Pancreas (tissue), 10 donors: Measurements from ENCODE around the gene MRAP2. TPM values are rescaled to one million over a fixed set of nuclear protein-coding genes. Genes with fewer than 3 reads are reported as not detected.

Experiments
- ATAC-seq, 4 donors: fragments of 200-7000 bp; cut with Tn5 transposase; one replicate each; pipeline versions ENCODE4 v1.8.0 to v1.9.1; 2020; ENCODE audit warnings: mild to moderate bottlenecking in 4 of 4, moderate library complexity in 4 of 4
- DNase-seq, 6 donors: peaks; one replicate each; pipeline ENCODE4 v3.0.0-alpha.2; 2020
- FAIRE-seq: peaks from 2 replicates; lab custom pipeline; 2012; peaks lifted over from hg19 to GRCh38; lab: Jason Lieb, UNC
- H3K27ac ChIP-seq, 4 donors: fragments of 200-600 bp; sonication (generic); 1 replicate in 3 of 4; 2 replicates in 1 of 4; pipeline versions ENCODE4 v1.5.0 to v1.8.0; 2020
- H3K27me3 ChIP-seq, 4 donors: fragments of 200-600 bp; one replicate each; pipeline ENCODE4 v1.8.0; 2021
- H3K36me3 ChIP-seq, 3 donors: fragments of 200-600 bp; sonication (generic) in 1 of 3; one replicate each; pipeline versions ENCODE4 v1.5.0 to v1.8.0; 2020 to 2021
- H3K4me1 ChIP-seq, 3 donors: fragments of 200-600 bp; one replicate each; pipeline ENCODE4 v1.8.0; 2021
- H3K4me3 ChIP-seq, 4 donors: fragments of 200-600 bp; sonication (generic) in 2 of 4; one replicate each; pipeline versions ENCODE4 v1.5.0 to v1.8.0; 2020 to 2021
- H3K9me3 ChIP-seq, 4 donors: fragments of 200-600 bp; one replicate each; pipeline ENCODE4 v1.8.0; 2021
- WGBS, 2 donors: extraction: QIAGEN DNeasy Blood & Tissue Kit; methylation state at CpG; one replicate each; pipeline ENCODE4 v1.1.7; 2013; 5-methylcytosine and 5-hydroxymethylcytosine counted together
- intact Hi-C, 3 donors: fragments of 100-400 bp; cut with DNase I; formaldehyde crosslinking; loops; one replicate each; pipeline versions ENCODE4 v1.11.1 to v1.14.2; 2022
- polyA plus RNA-seq, 2 donors: library from polyadenylated mRNA; stranded (reverse); fragments of 200-250 nt; gene quantifications; one replicate each; pipeline ENCODE4 v1.2.3, GENCODE V29; 2013
- total RNA-seq, 6 donors: library from RNA; stranded (reverse); fragmentation: NEBNext Ultra II Directional in 4 of 6; extraction: Animal tissue kit (Norgen Biotek cat#: 25700) in 4 of 6; gene quantifications; one replicate each; pipeline versions ENCODE4 v1.2.1 to v1.2.4, GENCODE V29; 2021 to 2023
- TF ChIP-seq, protein P1 (sequence below), 4 donors: fragments of 200-600 bp; sonication (generic) in 3 of 4; IDR thresholded peaks; one replicate each; pipeline versions ENCODE4 v1.5.0 to v1.8.0; 2021; ENCODE audit warnings: antibody characterized with exemption in 4 of 4
- donor health status: healthy with polysubstance abuse.
- donor health status: DM: no; HTN: no; CAD: no; lungs with moderate emphysema.
- donor health status: DM: no; HTN: no; CAD: no.
- donor health status: control.
- donor health status: control.
- donor health status: Bipolar disorder and iron deficiency.
- donor health status: DM: yes; HTN: yes; CAD: no.
- donor health status: DM: no; HTN: no; CAD: no.
- donor health status: DM: no; HTN: no; CAD: no.
- donor health status: DM: yes; HTN: yes; CAD: no.

The MRAP2 gene
- total and polyA plus RNA-seq, 8 donors: 0.88 to 20.2 (median 2.9) TPM

DNA sequence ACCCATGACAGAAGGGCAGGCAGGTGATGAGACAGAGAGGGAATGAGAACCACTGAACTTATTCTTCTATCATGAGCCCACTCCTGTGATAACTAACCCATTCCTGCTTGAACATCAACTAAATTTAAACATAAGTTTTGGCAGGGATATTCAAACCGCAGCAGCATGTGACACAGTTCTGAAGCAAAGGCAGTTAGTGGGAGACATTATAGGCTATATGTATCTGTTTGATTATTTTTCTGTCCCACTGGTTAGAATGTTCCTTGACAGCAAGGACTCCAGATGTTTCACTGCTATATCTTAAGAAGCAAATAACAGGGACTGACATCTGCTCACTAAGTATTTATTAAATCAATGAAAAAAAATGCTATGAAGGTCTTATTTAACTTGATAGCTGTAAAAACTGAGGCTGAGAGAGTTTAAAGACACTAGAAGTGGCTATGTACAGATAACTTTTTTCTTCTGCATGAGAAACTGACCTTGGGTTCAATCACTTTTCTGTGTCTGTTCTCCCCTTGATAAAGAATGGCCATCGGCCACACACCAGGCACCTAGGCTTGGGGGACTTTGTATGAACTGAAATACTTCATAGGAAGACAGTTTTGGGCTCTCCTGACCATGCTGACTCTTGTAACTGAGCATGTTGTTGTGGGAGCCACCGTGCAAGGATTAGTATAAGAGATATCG lies 102.9 kb downstream of the MRAP2 start:
- H3K4me3 ChIP-seq: no peak overlapping the region
- DNase-seq (no peak), ATAC-seq (no peak), FAIRE-seq (no peak)
- H3K27ac ChIP-seq: no peak overlapping the region
- no peaks in the 10 kb centered on the region for H3K4me1 ChIP-seq
- H3K9me3 ChIP-seq: no peaks in the 10 kb centered on the region
- H3K27me3 ChIP-seq: no peaks in the 10 kb centered on the region
- 88 to 97% methylated on average over 4 of the region's 4 CpGs for WGBS, 2 donors
- TF ChIP-seq, protein P1, sequence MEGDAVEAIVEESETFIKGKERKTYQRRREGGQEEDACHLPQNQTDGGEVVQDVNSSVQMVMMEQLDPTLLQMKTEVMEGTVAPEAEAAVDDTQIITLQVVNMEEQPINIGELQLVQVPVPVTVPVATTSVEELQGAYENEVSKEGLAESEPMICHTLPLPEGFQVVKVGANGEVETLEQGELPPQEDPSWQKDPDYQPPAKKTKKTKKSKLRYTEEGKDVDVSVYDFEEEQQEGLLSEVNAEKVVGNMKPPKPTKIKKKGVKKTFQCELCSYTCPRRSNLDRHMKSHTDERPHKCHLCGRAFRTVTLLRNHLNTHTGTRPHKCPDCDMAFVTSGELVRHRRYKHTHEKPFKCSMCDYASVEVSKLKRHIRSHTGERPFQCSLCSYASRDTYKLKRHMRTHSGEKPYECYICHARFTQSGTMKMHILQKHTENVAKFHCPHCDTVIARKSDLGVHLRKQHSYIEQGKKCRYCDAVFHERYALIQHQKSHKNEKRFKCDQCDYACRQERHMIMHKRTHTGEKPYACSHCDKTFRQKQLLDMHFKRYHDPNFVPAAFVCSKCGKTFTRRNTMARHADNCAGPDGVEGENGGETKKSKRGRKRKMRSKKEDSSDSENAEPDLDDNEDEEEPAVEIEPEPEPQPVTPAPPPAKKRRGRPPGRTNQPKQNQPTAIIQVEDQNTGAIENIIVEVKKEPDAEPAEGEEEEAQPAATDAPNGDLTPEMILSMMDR (IDR thresholded peaks at IDR 0.05): no peak
- peaks cover 0 to 3% (median 0%) of the 10 kb centered on the region in 3 donors for H3K36me3 ChIP-seq
- intact Hi-C loops: no loop called here

DNA sequence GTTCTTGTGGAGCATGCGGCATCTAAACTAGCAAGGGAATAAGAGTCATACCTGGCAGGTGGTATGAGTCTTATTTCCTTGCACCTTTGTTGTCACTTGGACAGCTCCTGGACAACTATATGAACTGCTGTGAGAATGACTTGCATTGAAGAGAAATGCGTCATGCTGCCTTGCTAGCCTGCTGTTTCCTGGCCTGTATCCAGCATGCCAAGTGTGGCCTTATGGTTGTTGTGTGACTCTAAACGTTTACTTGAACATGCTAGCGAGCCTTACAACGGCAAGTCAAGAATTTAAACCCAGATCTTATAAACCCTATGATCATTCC lies 103.4 kb downstream of the MRAP2 start:
- no peaks in the 10 kb centered on the region for H3K4me1 ChIP-seq
- intact Hi-C loops: no loop called here
- H3K27ac ChIP-seq: no peak overlapping the region
- FAIRE-seq: no peak
- TF ChIP-seq, protein P1 (IDR thresholded peaks at IDR 0.05): no peak
- ATAC-seq: no peak
- H3K27me3 ChIP-seq: no peaks in the 10 kb centered on the region
- no peak for DNase-seq
- 87 to 89% methylated on average over 5 of the region's 5 CpGs for WGBS, 2 donors
- no peaks in the 10 kb centered on the region for H3K9me3 ChIP-seq
- H3K36me3 ChIP-seq: peaks cover 0 to 3% (median 0%) of the 10 kb centered on the region in 3 donors
- H3K4me3 ChIP-seq: no peak overlapping the region

DNA sequence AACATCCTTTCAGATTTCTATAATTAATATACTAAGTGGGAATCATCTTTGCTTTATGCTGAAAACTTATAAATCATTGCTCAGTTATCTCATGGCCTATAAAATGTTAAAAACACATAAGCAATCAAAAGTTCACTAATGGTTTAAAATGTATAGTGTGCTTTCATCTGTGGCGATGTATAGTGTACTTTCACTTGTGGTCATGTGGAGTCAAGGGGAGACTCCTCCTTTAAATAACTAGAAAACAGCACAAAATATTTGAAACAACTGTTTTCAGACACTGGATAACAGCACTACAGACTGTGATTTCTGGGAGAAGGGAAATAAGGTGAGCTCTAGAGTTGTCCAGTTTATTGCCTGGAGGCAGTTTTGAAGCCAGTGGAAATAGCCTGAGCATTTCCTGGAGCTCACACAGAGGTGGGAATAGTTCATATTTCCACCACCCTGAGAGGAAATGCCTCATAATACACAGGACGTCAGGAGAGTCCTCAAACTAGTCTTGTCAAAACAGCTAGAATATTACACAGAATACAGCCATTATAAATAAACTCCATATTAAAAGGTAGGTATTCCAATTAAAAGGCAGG lies 104.5 kb downstream of the MRAP2 start:
- WGBS, 2 donors: 85 to 90% methylated on average over 2 of the region's 2 CpGs
- Histone ChIP-seq H3K27me3 (no peaks in the 10 kb centered on the region), H3K4me1 (no peaks in the 10 kb centered on the region), H3K27ac (no peak overlapping the region), H3K9me3 (no peaks in the 10 kb centered on the region), H3K36me3 (peaks cover 0 to 3% (median 0%) of the 10 kb centered on the region in 3 donors), H3K4me3 (no peak overlapping the region)
- intact Hi-C loops: no loop called here
- FAIRE-seq (no peak), ATAC-seq (no peak), DNase-seq (no peak)
- TF ChIP-seq, protein P1 (IDR thresholded peaks at IDR 0.05): no peak

DNA sequence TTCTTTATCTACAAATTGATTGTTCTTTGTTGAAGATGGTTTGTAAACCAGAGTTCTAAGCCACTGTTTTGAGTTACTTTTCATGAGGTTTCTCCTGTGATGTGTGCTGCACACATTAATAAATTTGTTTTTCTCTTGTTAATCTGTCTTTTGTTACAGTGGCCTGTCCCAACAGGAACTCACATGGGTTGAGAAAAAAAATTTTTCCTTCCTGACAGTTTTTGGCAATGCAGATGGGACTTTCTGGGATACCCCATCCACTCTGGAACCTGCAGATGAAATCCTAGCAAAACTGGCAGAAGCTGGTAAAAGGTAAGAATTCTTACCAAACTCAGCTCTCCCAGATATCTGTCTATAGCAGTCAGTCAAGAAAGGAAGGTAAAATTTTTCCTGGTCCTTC lies 105.7 kb downstream of the MRAP2 start:
- H3K9me3 ChIP-seq: no peaks in the 10 kb centered on the region
- no peak overlapping the region for H3K27ac ChIP-seq
- no peak overlapping the region for H3K4me3 ChIP-seq
- no peaks in the 10 kb centered on the region for H3K4me1 ChIP-seq
- no peak for DNase-seq
- no peaks in the 10 kb centered on the region for H3K27me3 ChIP-seq
- ATAC-seq: no peak
- TF ChIP-seq, protein P1 (IDR thresholded peaks at IDR 0.05): no peak
- H3K36me3 ChIP-seq: peaks cover 0 to 3% (median 0%) of the 10 kb centered on the region in 3 donors
- intact Hi-C loops: no loop called here
- FAIRE-seq: no peak

Other genes starting within 250 kb of the MRAP2 start
- under 1 TPM in 4 of 6 donors, not detected in 2; 0.22 to 0.89 (median 0.26) TPM for gene RIPPLY2, start 180.4 kb upstream of the MRAP2 start, total RNA-seq
- gene RIPPLY2, start 180.4 kb upstream of the MRAP2 start, polyA plus RNA-seq: 1 to 10 TPM; 2.6 to 9.4 TPM
- gene CYB5R4, start 174.1 kb upstream of the MRAP2 start, total RNA-seq: 10 to 100 TPM in 1 of 6 donors, 1 to 10 TPM in 5; 2.5 to 10.1 (median 6.2) TPM
- gene CYB5R4, start 174.1 kb upstream of the MRAP2 start, polyA plus RNA-seq: 1 to 10 TPM; 1.1 to 4.9 TPM
- gene CEP162, start 193.9 kb downstream of the MRAP2 start, total RNA-seq: 1 to 10 TPM; 2.2 to 8.5 (median 4.7) TPM
- gene CEP162, start 193.9 kb downstream of the MRAP2 start, polyA plus RNA-seq: 1 to 10 TPM; 5.0 to 7.1 TPM